Urothelium cell line (cell line): Measurements from ENCODE around the gene PRKCD.
A peak's percentile ranks its signal among the peaks of the same experiment; 100 is the strongest.
"Not testable (repeated sequence)": the region's sequence is repeated elsewhere in the genome, so short reads cannot be mapped to it uniquely, and the experiment has no call there.

Experiments
- DNase-seq: peaks from one replicate; pipeline ENCODE4 v3.0.0; 2011; ENCODE audit warnings: low spot score, mixed read lengths
- FAIRE-seq: peaks from 2 replicates; lab custom pipeline; 2011; peaks lifted over from hg19 to GRCh38; lab: Jason Lieb, UNC

The PRKCD gene

GRCh38 chr3:53139906-53140846 is 20.8 kb upstream of the PRKCD start:
- FAIRE-seq, result peak; percentile 88
- no peak for DNase-seq

- DNase-seq (no peak), FAIRE-seq (no peak)
Measured at GRCh38 chr3:53140847-53141845, 19.9 kb upstream of the PRKCD start.

GRCh38 chr3:53142986-53143385 is 18.0 kb upstream of the PRKCD start:
- DNase-seq, result no peak
- no peak for FAIRE-seq

DNA sequence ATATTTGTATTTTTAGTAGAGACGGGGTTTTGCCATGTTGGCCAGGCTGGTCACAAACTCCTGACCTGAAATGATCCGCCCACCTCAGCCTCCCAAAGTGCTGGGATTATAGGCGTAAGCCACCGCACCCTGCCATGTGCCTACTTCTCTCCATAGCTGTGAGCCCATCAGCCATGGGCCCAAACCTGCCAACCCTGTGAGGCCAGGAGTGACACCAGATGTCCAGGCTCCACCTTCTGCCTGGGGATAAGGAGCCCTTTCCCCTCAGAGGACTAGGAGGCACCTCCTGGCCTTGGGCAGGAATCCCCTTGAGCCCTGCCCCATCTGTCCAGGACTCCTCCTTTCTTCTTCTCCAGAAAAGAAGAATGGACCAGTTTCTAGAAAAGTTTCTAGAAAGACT is 16.6 kb upstream of the PRKCD start:
- FAIRE-seq (no peak), DNase-seq (no peak)

- DNase-seq, result no peak
- FAIRE-seq, result no peak
Measured at GRCh38 chr3:53144862-53145712, 15.9 kb upstream of the PRKCD start.

GRCh38 chr3:53145713-53146080 is 15.3 kb upstream of the PRKCD start:
- DNase-seq, result no peak
- FAIRE-seq, result no peak

GRCh38 chr3:53146319-53146891 is 14.6 kb upstream of the PRKCD start:
- no peak for FAIRE-seq

DNA sequence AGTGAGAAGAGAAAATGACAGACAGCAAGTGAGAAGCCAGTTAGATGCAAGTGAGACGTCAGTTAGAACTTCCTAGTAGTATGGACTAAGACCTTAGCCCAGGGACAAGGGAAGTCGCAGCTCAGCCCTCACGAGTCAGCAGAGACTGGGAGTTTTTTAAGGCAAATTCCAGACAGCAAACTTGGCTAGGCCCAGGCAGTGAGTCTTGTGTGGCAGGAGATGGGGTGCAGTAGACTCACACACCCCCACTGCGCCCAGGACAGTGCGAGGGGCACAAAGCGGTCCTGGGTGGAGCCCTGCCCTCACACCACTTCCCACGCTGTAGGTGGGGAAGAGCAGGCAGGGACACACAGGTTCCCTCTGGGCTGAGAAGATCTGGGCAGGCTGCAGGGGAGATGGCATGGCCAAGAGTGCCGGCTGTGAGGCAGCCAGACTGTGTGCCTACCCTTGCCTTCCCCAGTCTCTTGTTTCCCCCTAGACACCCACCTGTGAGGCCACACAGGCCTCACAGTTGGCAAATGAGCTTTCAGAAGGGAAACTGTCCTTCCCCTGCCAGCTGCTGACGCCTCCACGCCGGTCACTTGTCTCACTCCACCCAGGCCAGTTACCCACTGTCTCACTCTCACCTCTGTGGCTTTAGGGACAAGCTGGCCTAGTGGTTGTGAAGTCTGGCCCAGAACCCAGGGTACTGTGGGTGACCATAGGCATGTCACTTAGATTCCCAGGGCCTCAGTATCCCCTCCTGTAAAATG is 13.7 kb upstream of the PRKCD start:
- FAIRE-seq (no peak), DNase-seq (no peak)

More at GRCh38 chr3:53146319-53146891, 14.6 kb upstream of the PRKCD start:
- no peak for DNase-seq

- FAIRE-seq (no peak), DNase-seq (no peak)
Measured at GRCh38 chr3:53147903-53148400, 13.1 kb upstream of the PRKCD start.

- no peak for DNase-seq
- no peak for FAIRE-seq
Measured at GRCh38 chr3:53149006-53149690, 11.9 kb upstream of the PRKCD start.

DNA sequence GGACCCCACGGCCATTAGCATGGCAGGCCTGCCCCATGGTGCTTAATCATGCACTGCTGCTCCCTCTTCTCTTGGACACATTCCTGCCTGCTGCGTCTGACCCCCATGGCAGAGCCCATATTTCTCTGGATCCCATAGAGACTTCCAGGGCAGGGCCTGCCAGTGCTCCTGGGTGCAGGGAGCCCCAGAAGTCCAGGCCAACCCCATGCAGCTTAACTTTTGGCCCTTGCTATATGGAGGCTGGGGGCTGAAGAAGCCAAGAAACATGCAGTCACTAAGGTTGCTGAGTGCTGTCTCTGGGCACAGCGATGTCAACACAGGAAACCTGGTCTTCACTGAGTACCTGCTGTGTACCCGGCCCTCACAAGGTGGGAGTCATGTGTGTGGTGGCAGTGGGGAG is 11.3 kb upstream of the PRKCD start:
- no peak for DNase-seq
- FAIRE-seq, result no peak

GRCh38 chr3:53150247-53151085 is 10.5 kb upstream of the PRKCD start:
- no peak for DNase-seq
- no peak for FAIRE-seq

- not testable (repeated sequence) for DNase-seq, FAIRE-seq
Measured at GRCh38 chr3:53151086-53151438, 9.9 kb upstream of the PRKCD start.

DNA sequence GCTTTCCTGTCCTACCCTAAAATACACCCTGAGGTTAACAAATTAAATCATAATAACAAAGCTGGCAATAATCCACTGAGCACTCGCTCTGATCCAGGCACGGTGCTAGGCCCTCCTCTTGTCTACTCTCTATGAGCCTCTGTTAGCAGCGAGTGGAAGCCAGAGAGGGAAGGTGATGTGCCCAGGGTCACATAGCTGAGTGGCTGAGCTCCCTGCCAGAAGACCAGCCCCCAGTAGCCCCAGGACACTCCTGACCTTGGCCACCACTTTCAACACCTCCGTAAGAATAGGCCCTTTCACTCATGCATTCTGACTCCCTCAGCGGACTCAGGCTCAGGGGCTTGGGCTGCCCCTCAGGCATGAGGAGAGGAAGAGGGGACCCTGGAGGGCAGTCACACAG is 9.5 kb upstream of the PRKCD start:
- no peak for FAIRE-seq
- no peak for DNase-seq

GRCh38 chr3:53151870-53152660 is 8.9 kb upstream of the PRKCD start:
- DNase-seq (no peak), FAIRE-seq (no peak)

DNA sequence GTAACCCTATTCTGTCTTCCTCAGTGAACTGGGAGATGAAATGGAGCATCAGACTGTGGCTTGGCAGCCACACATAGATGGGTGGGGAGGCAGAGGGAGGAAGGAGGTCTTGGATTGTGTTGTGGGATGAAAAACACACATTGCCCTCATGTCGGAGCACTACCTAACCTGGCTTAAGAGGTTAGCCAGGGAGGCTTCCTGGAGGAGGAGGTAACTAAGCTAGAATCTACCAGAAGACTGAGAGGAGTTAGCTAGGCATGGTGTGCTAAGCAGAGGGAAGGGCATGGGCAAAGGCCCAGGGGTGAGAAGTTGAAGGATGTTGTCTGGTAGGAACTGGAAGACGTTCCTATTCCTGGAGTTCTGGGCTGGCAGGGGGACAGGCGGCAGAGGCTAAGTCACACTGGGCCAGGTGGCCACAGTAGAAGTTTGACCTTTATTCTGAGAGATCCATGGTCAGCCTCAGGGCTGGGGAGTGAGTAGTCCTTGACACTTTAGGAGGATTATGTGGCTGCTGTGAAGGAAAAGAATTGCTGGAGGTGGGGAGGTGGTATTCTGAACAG is 7.7 kb upstream of the PRKCD start:
- FAIRE-seq (no peak), DNase-seq (no peak)

- no peak for FAIRE-seq
- no peak for DNase-seq
Measured at GRCh38 chr3:53153980-53154379, 7.0 kb upstream of the PRKCD start.
